Stimulated activated CD4-positive, alpha-beta T cell treated with anti-CD3 and anti-CD28 coated beads, Interleukin-15, amount 100 ng/mL, for 1 hour (primary cell): ENCODE results near the gene RBM20.

ENCODE experiments used
- DNase-seq, 2 donors: peaks; one replicate each; pipeline ENCODE4 v3.0.0-alpha.2; 2020; ENCODE audit warnings: low read depth in 1 of 2, low spot score in 1 of 2

RBM20 gene

DNA sequence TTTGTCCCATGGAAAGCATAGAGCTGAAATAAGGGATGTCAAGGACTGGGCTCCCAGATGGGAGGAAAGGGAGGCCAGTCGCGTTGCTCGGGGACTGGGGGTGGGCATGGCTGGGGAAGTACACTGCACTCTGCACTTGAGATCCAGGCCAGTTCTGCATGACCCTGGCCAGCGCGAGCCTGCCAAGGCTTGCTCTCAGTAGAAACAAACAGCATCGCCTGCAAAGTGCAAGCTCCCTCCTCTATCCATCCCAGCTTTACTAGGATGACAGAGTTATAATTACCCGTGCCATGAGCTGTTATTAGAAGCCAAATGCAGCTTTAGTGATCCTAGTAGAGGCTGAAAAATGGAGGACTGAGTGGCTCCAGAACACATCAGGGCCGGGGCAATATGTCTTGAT lies 183.7 kb downstream of the RBM20 start:
- no peak for DNase-seq

- no peak for DNase-seq
These were observed 184.4 kb downstream of the RBM20 start for GRCh38 chr10:110828525-110828924.

GRCh38 chr10:110829721-110830410 lies 185.7 kb downstream of the RBM20 start:
- DNase-seq, result no peak

- no peak for DNase-seq
These were observed 189.3 kb downstream of the RBM20 start for GRCh38 chr10:110833234-110833940.

DNA sequence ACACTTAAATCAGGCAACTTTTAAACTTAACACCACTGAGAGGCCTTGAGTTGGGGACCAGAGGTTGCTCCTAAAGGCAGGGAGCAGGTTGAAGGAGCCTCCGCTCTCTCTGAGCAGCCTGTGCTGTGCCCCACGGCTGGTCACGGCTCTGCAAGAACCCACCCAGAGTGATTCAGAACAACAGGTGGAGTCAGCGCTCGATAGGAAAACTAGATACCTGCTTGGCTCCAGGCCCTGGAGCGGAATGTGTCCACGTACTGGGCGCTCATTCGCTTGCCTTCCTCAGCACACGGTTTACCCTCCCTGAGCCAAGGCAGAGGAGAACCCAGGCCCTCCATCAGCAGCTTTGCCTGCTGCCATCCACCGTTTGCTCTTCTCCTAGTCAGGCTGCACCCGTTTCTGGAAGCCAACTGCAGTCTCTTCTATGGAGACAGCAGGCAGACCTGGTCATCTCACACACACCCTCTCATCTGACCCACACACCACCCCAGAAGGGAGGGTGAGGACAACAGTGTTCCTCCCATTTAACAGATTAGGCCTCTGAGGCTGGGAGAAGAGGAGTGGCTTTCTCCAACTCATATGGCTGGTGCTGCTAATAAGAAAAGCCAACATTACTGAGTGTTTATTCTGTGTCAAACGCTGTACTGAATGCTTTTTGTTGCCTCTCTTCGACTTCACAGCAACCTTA lies 189.9 kb downstream of the RBM20 start:
- DNase-seq, result no peak

DNA sequence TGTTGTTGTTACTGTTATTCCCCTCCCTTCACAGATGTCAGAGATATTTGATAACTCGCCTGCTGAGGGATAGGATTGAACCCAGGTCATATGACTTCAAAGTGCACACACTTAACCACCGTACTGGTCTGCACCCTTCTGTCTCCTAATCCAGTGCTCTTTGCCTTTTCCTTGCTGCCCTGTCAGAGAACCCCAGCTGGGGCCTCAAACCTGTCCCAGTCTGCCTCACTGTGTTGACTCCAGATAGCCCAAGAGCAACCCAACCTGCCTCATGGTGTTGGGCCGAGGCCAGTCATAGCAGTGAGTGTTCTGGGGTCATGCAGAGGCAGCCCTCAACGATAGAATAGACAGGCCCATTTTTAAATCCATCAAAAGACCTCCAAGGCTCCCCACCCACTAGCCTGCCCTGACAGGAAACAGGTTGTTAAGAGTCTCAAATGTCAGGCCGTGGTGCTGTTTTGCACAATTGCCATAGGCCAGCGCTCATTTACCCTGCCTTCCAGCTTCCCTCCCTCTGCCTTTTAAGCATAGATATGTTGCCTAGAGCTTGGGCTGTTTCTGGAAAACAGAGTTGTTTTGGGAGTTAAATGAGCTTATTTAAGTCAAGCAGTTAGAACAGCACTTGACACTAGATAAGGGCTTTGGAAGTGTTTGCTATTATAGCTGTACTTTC lies 190.6 kb downstream of the RBM20 start:
- DNase-seq, result no peak

DNA sequence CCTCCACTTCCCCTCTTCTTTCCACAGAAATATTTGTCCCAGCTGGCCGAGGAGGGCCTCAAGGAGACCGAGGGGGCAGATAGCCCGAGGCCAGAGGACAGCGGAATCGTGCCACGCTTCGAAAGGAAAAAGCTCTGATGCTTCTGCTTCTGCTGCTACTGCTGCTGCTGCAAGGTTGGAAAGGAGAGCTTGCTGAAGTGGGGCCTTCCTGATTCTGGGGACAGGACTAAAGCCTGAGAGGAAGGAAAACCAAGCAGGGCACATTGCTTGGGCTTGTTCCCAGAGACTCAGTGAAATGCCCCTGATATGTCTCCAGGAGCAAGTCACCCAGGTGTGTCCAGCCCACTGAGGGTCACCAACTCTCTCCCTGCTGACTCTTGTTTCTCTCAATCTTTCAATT lies 191.7 kb downstream of the RBM20 start:
- no peak for DNase-seq

GRCh38 chr10:110836706-110837105 lies 192.6 kb downstream of the RBM20 start:
- DNase-seq, result no peak

GRCh38 chr10:110837418-110838171 lies 193.5 kb downstream of the RBM20 start:
- DNase-seq, result no peak

GRCh38 chr10:110840225-110840922 lies 196.2 kb downstream of the RBM20 start:
- DNase-seq, result no peak

DNA sequence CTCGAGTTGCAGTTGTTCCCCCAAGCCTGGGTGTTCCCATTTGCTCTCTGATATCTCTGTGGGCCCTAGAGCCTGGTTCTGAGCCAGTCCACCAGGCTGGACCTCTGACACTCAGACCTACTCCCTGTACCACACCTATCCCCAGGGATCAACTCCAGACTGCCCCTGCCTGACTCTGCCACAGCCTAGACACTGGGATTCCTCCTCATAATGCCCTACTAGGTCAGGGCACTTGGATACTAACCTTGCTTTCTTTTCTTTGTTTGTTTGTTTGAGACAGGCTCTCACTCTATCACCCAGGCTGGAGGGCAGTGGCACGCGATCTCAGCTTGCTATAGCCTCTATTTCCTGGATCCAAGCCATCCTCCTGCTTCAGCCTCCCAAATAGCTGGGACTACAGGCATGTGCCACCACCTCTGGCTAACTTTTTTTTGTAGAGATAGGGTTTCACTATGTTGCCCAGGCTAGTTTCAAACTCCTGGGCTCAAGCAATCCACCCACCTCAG lies 196.8 kb downstream of the RBM20 start:
- DNase-seq, result no peak

DNA sequence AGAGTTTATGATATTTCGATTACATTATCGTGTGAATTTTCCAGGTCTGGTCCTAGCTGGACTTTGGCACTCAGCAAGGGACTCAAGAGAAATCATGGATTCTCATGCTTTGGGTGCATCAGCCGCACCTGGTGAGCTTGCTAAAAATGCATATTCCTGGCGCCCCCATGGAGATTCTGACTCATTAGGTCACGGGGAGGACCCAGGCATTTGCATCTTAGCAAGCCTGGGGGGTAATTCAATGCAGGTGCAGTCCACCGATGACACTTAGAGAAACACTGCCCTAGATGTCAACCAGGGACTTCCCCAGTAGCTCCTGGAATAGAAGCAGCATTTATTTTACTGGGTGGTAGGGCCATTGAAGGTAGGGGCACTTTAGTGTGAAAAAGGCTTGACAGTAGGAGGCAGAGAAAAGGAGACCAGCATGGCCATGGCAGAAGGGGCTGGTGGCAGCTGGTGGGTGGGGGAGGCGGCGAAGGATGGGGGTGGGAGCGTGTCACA lies 197.7 kb downstream of the RBM20 start:
- DNase-seq, result no peak

DNA sequence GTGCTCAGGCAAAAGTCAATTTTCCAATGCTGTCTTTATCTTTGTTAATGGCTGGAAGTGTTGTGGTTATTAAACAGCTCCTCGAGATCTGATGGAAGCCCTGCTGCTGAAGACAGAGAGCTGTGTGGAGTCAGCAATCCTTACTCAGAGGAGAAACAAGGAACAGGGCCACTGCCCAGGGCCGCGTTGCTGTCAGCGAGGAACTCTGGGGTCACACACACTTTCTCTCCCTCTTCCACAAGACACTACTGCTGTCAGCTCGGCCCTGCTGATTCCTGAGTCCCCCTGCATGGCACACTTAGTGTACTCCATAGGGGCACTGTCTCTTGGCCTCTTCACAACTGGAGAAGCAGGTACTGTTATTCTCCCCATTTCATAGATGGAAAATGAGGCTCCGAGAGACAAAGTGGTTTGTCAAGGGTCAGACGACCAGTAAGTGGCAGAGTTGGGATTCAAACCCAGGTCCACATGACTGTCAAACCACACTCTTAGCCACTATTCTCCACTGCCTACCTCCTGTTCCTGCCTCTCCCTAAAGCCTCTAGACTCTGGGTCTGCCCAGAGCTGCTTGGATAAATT lies 198.3 kb downstream of the RBM20 start:
- DNase-seq, result no peak

DNA sequence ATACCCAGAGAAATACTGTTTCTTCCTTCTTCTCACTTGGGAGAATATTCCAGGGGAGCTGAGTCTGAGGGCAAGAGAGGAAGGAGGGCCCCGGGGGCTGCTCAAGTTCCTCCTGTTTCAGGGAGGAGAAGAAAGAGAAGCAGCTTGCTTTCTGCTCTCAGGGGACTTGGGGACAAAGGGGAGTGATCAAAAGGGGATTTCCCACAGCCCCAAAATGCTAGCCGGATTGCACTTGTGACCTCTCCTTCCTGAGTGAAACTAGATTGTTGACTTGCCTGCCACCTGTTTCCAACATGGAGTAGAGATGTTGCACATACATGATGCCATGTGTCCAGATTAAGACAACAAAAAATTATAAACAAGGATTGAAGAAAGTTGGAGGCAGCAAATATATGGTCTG lies 198.9 kb downstream of the RBM20 start:
- DNase-seq, result no peak

DNA sequence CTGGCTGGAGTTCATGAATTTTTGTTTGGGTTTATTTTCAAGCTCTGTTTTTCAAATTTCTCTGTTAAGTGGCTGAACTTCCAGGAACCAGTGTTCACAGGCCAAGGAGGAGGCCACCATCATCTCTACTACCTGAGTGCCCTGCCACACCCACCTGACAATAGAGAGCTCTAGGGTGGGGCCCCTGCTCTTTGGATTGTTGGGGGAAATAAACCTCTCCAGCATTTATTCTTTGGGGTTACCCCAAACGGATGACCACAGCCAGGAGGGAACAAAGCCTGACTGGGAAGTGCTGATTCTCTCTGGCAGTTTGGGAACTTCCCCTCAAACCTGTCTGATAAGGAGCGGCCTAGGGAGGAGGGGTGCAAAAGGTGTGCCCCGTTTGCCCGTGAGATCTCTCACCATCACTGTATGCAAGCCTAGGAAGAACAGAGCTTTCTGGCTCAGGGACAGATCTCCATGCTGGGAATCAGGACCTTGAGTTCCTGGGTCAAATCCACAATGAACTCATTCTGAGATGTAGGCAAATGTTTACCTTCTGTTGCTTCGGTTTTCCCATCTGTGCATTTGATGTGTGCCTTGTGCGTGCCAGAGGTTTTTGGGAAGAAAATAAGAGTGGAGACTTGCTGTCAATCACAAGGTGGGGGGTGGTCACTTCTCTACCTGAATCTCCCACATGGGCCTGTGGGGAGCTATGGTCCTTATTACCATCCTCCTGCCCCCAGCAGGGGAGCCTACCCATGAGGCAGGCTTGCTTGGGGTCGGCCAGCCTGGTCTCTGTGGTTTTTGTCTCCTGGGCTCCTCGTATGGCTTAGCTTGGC lies 199.9 kb downstream of the RBM20 start:
- no peak for DNase-seq

GRCh38 chr10:110844617-110844881 lies 200.4 kb downstream of the RBM20 start:
- no peak for DNase-seq

DNA sequence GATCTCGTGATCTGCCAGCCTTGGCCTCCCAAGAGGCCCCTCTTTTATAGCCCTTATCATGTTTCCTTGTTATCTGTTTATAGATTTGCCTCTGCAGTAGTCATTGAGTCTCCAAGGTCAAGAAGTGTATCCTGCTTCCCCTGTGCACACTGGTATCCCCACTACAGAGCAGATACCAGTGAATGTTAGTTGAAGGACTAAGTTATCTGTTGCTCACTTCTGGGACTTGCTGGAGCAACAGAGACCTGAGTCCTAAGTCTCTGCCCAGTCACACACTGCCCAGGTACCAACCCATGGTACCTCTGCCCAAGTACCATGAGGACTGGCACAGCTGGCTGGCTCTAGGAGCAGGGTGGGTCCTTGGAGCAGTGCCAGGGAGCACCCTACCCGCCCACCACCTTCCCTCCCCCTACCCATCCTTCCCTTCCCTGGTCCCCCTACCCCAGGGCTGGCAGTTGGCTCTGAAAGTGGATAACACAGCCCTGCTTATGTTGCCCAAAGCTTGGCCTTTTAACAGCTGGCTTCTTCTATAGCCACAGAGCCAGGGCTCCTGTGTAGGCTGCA lies 201.1 kb downstream of the RBM20 start:
- DNase-seq, result no peak

DNA sequence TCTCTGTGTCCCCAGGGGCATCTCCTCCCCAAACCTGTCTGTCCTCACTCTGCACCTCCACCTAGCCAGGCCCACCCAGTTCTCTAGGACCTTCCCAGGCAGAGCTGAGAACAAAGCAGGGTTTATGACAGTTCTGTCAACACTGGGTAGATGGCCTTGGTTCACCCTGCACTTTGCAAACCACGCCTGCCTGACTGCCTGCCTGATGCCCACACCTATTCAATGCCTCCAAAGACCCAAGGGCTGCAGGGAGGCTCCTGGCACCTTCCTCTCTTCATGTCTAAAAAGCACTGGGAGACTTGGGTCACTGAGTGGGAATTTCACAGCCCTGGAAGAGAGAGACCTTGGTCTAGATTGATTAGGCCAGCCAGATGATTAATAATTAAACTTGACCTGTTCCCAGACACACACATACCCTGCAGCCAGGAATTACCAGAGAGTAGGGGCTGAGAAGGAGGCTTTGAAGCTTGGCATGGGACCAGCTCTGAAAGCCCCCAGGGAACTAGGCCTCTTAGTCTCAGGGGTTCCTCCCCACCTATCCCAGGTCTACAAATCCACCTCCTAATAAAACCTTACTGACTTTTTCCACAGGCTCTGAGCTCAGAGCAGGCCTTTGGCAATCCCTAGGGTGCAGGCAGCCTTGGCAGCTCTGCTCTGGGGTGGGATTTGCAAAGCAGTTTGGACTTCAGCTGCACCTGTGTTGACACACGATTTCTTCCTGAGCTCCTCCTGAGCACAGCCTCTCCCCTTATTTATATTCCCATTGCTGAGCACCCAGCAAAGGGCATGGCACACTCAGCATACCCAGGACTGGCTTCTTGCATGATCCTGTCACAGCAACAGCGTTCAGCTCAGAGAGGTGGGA lies 201.9 kb downstream of the RBM20 start:
- DNase-seq, result no peak
